NCI-H345 (cell line): ENCODE measurements around the gene B3GALT6.
"Not testable (repeated sequence)": the region's sequence is repeated elsewhere in the genome, so short reads cannot be mapped to it uniquely, and the experiment has no call there.

ENCODE experiments used
- DNase-seq: peaks from one replicate; lab custom pipeline; 2025; lab: John Stamatoyannopoulos, UW

Gene B3GALT6

GRCh38 chr1:1232208-1232795 lies at the start of gene B3GALT6:
Gene B3GALT6, plus strand, starts transcription at chr1:1232237. Its CDS starts 42 bp downstream, at chr1:1232279.
- DNase-seq: no peak

GRCh38 chr1:1182491-1183220 lies 49.4 kb upstream of the B3GALT6 start:
- DNase-seq: no peak

GRCh38 chr1:1183221-1183747 lies 48.8 kb upstream of the B3GALT6 start:
- DNase-seq: no peak

GRCh38 chr1:1183833-1184775 lies 47.9 kb upstream of the B3GALT6 start:
- DNase-seq: no peak

DNA sequence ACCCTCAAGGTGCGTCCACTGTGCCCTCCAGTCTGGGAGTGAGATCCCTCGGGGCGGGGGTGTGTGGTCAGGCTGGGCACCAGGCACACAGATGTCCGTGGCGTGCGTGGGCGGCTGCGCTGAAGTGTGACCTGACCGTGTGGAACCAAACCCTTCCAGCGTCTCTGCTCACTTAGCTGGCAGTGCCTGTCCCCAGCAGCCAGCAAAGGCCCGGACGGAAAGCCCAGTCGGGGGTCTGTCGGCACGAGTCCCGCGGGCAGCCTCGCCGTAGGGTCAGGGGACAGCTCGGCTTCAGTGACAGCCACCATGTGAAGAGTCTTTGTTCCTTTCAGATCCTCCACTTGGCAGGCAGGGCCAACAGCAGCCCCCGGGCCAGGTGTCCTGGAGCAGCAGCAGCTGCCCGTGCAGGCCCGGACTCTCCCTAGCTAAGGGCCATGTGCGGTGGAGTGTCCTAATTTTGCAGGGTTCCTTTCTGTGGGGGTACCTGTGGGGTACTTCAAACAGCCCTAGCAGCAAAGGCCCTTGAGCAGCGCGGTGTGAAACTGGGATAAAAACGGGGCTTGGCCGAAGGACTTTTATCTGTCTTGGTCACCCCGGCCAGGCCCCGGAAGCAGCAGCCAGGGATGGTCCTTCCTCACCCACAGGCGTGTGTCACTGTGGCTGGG lies 46.8 kb upstream of the B3GALT6 start:
- DNase-seq: no peak

- DNase-seq: no peak
These were observed 44.1 kb upstream of the B3GALT6 start for GRCh38 chr1:1187938-1188337.

DNA sequence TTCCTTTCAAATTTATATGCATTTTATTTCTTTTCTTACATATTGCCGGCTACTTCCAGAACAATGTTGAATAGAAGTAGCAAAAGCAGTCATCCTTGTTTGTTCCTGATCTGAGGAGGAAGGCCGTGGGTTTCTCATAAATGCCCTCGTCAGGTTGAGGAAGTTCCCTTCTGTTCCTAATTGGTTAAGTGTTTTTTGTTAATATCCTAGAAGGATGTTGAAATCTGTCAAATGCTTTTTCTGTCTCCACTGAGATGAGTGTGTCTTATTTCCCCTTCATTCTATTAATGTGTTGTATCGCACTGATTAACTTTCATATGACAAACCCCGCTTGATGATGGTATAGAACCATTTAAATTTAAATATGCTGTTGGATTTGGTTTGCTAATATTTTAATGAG lies 42.9 kb upstream of the B3GALT6 start:
- no peak for DNase-seq

DNA sequence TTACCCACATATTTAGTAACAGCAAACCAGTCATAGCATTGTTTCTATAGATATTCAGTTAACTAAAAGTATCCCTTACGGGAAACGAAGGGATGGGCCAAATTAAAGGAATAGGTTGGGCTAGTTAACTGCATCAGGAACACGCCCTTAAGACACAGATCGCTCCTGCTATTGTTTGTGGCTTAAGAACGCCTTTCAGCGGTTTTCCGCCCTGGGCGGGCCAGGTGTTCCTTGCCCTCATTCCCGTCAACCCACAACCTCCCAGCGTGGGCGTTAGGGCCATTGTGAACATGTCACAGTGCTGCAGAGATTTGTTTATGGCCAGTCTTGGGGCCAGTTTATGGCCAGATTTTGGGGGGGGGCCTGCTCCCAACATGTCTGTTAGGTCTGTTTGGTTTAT lies 40.3 kb upstream of the B3GALT6 start:
- no peak for DNase-seq

GRCh38 chr1:1194723-1195122 lies 37.3 kb upstream of the B3GALT6 start:
- no peak for DNase-seq

- not testable (repeated sequence) for DNase-seq
These were observed 36.3 kb upstream of the B3GALT6 start for GRCh38 chr1:1195726-1196125.

- no peak for DNase-seq
These were observed 35.4 kb upstream of the B3GALT6 start for GRCh38 chr1:1196431-1197187.

GRCh38 chr1:1197188-1197500 lies 34.9 kb upstream of the B3GALT6 start:
- DNase-seq: no peak

- no peak for DNase-seq
These were observed 34.2 kb upstream of the B3GALT6 start for GRCh38 chr1:1197551-1198422.

DNA sequence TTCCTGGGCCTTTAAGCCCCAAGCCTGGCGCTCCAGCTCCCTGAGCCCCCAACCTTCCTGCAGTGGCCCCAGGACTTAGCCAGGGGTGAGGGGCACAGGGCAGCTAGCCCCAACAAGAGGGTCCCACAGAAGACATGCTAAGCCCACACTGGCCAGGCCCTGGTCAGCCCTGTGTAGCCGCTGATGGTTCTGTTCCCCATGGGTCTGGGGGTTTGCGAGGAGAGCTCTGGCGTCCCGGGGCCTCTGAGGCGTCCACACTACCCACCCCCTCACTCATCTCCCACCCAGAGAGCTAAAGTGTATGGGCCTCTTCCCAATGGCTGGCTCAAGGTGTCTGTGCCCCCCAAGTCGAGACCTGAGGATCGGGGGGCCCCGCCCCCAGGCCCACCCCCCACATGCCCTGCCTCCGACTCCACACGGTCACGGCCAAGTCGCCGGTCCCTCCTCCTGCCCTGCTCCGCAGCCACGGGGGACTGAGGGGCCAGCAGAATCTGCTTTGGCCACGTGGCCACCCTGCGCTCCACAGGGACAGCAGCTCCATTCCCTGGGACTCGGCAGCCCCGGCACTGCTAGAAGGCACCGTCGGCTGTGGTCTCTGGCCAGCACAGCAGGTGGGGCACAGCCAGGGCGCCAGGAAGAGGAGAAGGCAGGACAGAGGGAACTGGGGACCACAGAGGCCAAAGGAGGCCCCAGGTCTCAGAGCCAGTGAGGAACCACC lies 33.5 kb upstream of the B3GALT6 start:
- no peak for DNase-seq

DNA sequence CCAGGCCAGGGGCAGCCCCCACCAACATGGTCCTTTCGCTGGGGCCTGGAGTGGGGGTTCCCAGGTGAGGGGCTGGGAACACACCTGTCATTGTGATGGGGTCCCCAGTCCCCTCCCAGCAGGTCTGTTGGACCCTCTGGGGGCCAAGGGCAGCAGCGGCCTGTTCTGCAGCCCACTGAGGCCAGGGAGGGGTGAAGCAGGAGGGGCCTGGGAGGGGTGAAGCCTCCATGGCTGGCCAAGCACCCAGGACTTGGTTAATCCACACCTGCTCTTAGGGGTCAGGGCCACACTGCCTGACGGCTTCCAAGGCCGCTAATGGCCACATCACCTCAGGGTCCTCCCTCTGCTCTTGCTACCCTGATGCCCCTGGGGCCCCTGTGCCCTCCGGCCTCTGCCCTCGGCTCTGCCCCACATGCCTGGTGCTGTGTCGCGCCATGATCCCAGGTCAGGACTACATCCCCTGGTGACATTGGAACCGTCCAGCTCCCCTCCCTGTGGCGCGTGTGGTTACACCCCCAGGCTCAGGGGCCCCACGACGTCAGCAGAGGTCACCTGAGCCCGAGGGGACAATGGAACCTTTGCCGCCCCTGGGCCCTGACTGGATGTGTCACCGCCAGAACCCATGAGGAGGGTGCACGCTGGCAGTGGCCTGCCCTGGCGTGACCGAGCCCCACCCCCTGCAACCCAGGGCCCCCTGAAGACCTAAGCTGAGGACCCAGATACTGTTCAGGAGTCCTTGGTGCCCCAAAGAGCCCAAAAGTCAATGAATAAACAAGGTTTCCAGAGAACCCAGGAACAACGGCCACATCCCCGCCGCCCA lies 32.7 kb upstream of the B3GALT6 start:
- no peak for DNase-seq

GRCh38 chr1:1199961-1200875 lies 31.8 kb upstream of the B3GALT6 start:
- DNase-seq: no peak
